Right lobe of liver (tissue), 6 donors: ENCODE results near the gene ULK4. TPM values are rescaled to one million over a fixed set of nuclear protein-coding genes. Genes with fewer than 3 reads are reported as not detected.

Experiments
- ATAC-seq, 4 donors: fragments of 200-7000 bp; cut with Tn5 transposase; one replicate each; pipeline ENCODE4 v1.9.1; 2020; ENCODE audit warnings: mild to moderate bottlenecking in 4 of 4, moderate library complexity in 4 of 4
- DNase-seq, 3 donors: peaks; one replicate each; pipeline ENCODE4 v3.0.0-alpha.2; 2020
- H3K27ac ChIP-seq, 3 donors: fragments of 200-600 bp; one replicate each; pipeline ENCODE4 v1.8.0; 2022
- H3K27me3 ChIP-seq, 2 donors: fragments of 200-600 bp; one replicate each; pipeline ENCODE4 v1.8.0; 2022
- H3K36me3 ChIP-seq, 4 donors: fragments of 200-600 bp; sonication (generic) in 1 of 4; one replicate each; pipeline versions ENCODE4 v1.5.1 to v1.8.0; 2017 to 2022; ENCODE audit warnings: control low read depth in 1 of 4
- H3K4me1 ChIP-seq, 4 donors: fragments of 200-600 bp; sonication (generic) in 1 of 4; one replicate each; pipeline versions ENCODE4 v1.5.1 to v1.8.0; 2017 to 2022; ENCODE audit warnings: control low read depth in 1 of 4
- H3K4me3 ChIP-seq, 3 donors: fragments of 200-600 bp; one replicate each; pipeline ENCODE4 v1.8.0; 2022
- H3K9me3 ChIP-seq, 4 donors: fragments of 200-600 bp; sonication (generic) in 1 of 4; one replicate each; pipeline versions ENCODE4 v1.5.1 to v1.8.0; 2017 to 2022; ENCODE audit warnings: control low read depth in 1 of 4
- POLR2A ChIP-seq: fragments of 450-650 bp; IDR thresholded peaks from one replicate; pipeline ENCODE4 v1.6.1; 2017; ENCODE audit warnings: antibody characterized with exemption, mild to moderate bottlenecking
- WGBS: methylation state at CpG from one replicate; pipeline ENCODE4 v1.1.6; 2018; ENCODE audit warnings: low coverage, low lambda C conversion rate; ENCODE audit not compliant: insufficient coverage; ENCODE audit errors: missing lambda C conversion rate; 5-methylcytosine and 5-hydroxymethylcytosine counted together
- intact Hi-C, 2 donors: fragments of 100-400 bp; cut with DNase I; formaldehyde crosslinking; loops; one replicate each; pipeline versions ENCODE4 v1.11.2 to v1.14.1; 2022
- total RNA-seq, 6 experiments: library from RNA; depleted of rRNA in 2 of 6; stranded (reverse); fragments of >200 nt in 2 of 6; fragmentation: NEBNext Ultra II Directional in 3 of 6; extraction: Animal tissue kit (Norgen Biotek cat#: 25700) in 3 of 6; gene quantifications; one replicate each; pipeline versions ENCODE4 v1.1.0 to v1.2.4, GENCODE V29; 2016 to 2023
- TF ChIP-seq, protein P1 (sequence below), 4 donors: fragments of 200-600 bp in 3 of 4; fragments of 450-650 bp in 1 of 4; IDR thresholded peaks; one replicate each; pipeline versions ENCODE4 v1.5.1 to v1.8.0; 2016 to 2022; ENCODE audit warnings: antibody characterized with exemption in 4 of 4, mild to moderate bottlenecking in 2 of 4
- donor health status: DM: no; HTN: yes; CAD: no.
- donor health status: DM: no; HTN: no; CAD: no.
- donor health status: DM: no; HTN: no; CAD: no.
- donor health status: DM: no; HTN: yes; CAD: no.
- donor health status: DM: no; HTN: yes; CAD: no.

The ULK4 gene
- total RNA-seq, 6 experiments from 2014 or later, result 2.8 to 5.6 (median 4.9) TPM

DNA sequence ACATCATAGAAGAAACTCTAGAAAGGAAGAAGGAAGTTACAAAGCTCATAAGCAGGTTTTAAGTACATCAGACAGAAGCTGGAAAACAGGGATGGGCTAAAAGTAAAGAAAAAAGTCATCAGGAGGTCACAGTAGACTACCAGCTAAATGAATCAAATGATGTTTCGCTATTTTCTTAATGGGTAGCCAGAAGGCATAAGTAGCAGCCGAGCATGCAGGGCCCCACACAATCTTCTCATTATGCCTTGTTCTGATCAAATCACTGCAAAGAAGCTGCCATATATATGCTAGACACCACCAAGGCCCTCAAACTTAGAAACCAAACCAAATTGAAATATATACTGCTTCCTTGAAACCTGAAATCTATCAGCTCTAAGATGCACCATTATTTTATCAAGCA, 349.1 kb downstream of the ULK4 start:
- no peak for ATAC-seq
- no peaks in the 10 kb centered on the region for H3K4me1 ChIP-seq
- H3K27me3 ChIP-seq, result no peaks in the 10 kb centered on the region
- intact Hi-C loops, result no loop called here
- 50% methylated on average over 2 of the region's 2 CpGs for WGBS
- no peak for TF ChIP-seq POLR2A
- TF ChIP-seq, protein P1, sequence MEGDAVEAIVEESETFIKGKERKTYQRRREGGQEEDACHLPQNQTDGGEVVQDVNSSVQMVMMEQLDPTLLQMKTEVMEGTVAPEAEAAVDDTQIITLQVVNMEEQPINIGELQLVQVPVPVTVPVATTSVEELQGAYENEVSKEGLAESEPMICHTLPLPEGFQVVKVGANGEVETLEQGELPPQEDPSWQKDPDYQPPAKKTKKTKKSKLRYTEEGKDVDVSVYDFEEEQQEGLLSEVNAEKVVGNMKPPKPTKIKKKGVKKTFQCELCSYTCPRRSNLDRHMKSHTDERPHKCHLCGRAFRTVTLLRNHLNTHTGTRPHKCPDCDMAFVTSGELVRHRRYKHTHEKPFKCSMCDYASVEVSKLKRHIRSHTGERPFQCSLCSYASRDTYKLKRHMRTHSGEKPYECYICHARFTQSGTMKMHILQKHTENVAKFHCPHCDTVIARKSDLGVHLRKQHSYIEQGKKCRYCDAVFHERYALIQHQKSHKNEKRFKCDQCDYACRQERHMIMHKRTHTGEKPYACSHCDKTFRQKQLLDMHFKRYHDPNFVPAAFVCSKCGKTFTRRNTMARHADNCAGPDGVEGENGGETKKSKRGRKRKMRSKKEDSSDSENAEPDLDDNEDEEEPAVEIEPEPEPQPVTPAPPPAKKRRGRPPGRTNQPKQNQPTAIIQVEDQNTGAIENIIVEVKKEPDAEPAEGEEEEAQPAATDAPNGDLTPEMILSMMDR (IDR thresholded peaks at IDR 0.05), result no peak
- no peak overlapping the region for H3K4me3 ChIP-seq
- no peak overlapping the region for H3K27ac ChIP-seq
- DNase-seq, result no peak
- no peaks in the 10 kb centered on the region for H3K36me3 ChIP-seq
- H3K9me3 ChIP-seq, result no peaks in the 10 kb centered on the region

DNA sequence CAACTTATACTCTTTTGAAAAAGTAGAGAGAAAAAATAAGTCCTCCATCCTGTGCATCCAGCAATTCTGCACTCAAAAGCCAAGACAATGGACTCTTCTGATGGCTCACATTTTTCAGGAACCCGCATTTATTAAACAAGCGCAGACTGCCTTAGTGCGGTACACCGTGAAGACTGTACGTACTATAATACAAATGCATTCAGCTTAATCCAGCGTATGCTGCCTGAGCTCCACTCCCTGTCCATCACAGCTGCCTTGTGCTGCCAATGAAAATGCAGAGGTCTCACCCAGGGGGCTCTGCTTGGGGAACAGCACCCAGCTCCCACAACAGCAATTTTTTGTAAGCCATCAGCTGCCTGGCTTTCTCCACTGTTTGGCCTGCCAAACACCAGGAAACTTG, 350.9 kb downstream of the ULK4 start:
- H3K27ac ChIP-seq, result no peak overlapping the region
- ATAC-seq (no peak), DNase-seq (no peak)
- H3K27me3 ChIP-seq, result no peaks in the 10 kb centered on the region
- no peaks in the 10 kb centered on the region for H3K9me3 ChIP-seq
- intact Hi-C loops, result no loop called here
- no peaks in the 10 kb centered on the region for H3K4me1 ChIP-seq
- 98% methylated on average over 6 of the region's 6 CpGs for WGBS
- no peak for TF ChIP-seq POLR2A
- TF ChIP-seq, protein P1 (IDR thresholded peaks at IDR 0.05), result no peak
- no peak overlapping the region for H3K4me3 ChIP-seq
- H3K36me3 ChIP-seq, result no peaks in the 10 kb centered on the region

GRCh38 chr3:41608347-41608746, 353.6 kb downstream of the ULK4 start:
- ATAC-seq (no peak), DNase-seq (no peak)
- Histone ChIP-seq H3K36me3 (no peaks in the 10 kb centered on the region), H3K4me3 (no peak overlapping the region), H3K27me3 (no peaks in the 10 kb centered on the region), H3K27ac (no peak overlapping the region), H3K4me1 (no peaks in the 10 kb centered on the region), H3K9me3 (no peaks in the 10 kb centered on the region)
- intact Hi-C loops, result no loop called here
- 69% methylated on average over 1 of the region's 1 CpG for WGBS
- TF ChIP-seq POLR2A, result no peak
- TF ChIP-seq, protein P1 (IDR thresholded peaks at IDR 0.05), result no peak

GRCh38 chr3:41603807-41604206, 358.1 kb downstream of the ULK4 start:
- intact Hi-C loops, result no loop called here
- H3K36me3 ChIP-seq, result no peaks in the 10 kb centered on the region
- no peaks in the 10 kb centered on the region for H3K27me3 ChIP-seq
- H3K4me1 ChIP-seq, result no peaks in the 10 kb centered on the region
- no peak overlapping the region for H3K27ac ChIP-seq
- no peak for DNase-seq
- ATAC-seq, result no peak
- no peak overlapping the region for H3K4me3 ChIP-seq
- H3K9me3 ChIP-seq, result no peaks in the 10 kb centered on the region
- 100% methylated on average over 1 of the region's 1 CpG for WGBS
- TF ChIP-seq, protein P1 (IDR thresholded peaks at IDR 0.05), result no peak
- no peak for TF ChIP-seq POLR2A

- intact Hi-C loops, result no loop called here
- DNase-seq (no peak), ATAC-seq (no peak)
- TF ChIP-seq, protein P1 (IDR thresholded peaks at IDR 0.05), result no peak
- no peak for TF ChIP-seq POLR2A
- Histone ChIP-seq H3K4me1 (no peaks in the 10 kb centered on the region), H3K27ac (no peak overlapping the region), H3K27me3 (no peaks in the 10 kb centered on the region), H3K36me3 (no peaks in the 10 kb centered on the region), H3K4me3 (no peak overlapping the region), H3K9me3 (no peaks in the 10 kb centered on the region)
Measured at GRCh38 chr3:41602121-41602520, 359.8 kb downstream of the ULK4 start.
